SU-DHL-6 (cell line): ENCODE results near the gene DCDC2C.

ENCODE experiments used
- H2AFZ ChIP-seq: fragments of 200-600 bp; sonication (generic); 2 replicates; pipeline ENCODE4 v1.6.1; 2014; ENCODE audit warnings: low read depth, mild to moderate bottlenecking, moderate library complexity, mixed read lengths, antibody characterized with exemption, low read length; ENCODE audit not compliant: severe bottlenecking
- H3F3A ChIP-seq: fragments of 200-600 bp; shearing (Covaris generic); 2 replicates; pipeline ENCODE4 v1.6.0; 2016; ENCODE audit warnings: antibody characterized with exemption, mild to moderate bottlenecking; ENCODE audit not compliant: insufficient read depth
- H3K27ac ChIP-seq: fragments of 200-600 bp; sonication (generic); 2 replicates; pipeline ENCODE4 v1.5.1; 2016; ENCODE audit warnings: low read depth, mild to moderate bottlenecking, low read length, moderate library complexity, mixed read lengths
- H3K27me3 ChIP-seq: fragments of 200-600 bp; sonication (generic), shearing (Covaris generic); 2 replicates; pipeline ENCODE4 v1.6.0; 2014; ENCODE audit warnings: mild to moderate bottlenecking, low read length
- H3K36me3 ChIP-seq: fragments of 200-600 bp; sonication (generic); 2 replicates; pipeline ENCODE4 v1.6.1; 2014; ENCODE audit warnings: mild to moderate bottlenecking, low read length, mixed read lengths
- H3K4me2 ChIP-seq: fragments of 300-600, 200-600 bp; shearing (Covaris generic), sonication (generic); 2 replicates; pipeline ENCODE4 v1.6.0; 2014; ENCODE audit warnings: low read length, low read depth, mild to moderate bottlenecking; ENCODE audit not compliant: poor library complexity, severe bottlenecking
- H3K4me3 ChIP-seq: fragments of 200-600 bp; sonication (generic); 2 replicates; pipeline ENCODE4 v1.5.1; 2014; ENCODE audit warnings: antibody characterized with exemption, low read length, mild to moderate bottlenecking, mixed read lengths; ENCODE audit not compliant: insufficient read depth, poor library complexity, severe bottlenecking
- H3K79me2 ChIP-seq: fragments of 200-600 bp; sonication (generic); 2 replicates; pipeline ENCODE4 v1.6.1; 2014; ENCODE audit warnings: mild to moderate bottlenecking, low read length, moderate library complexity; ENCODE audit not compliant: insufficient read depth
- H3K9ac ChIP-seq: fragments of 200-600 bp; sonication (generic); 2 replicates; pipeline ENCODE4 v1.7.0; 2014; ENCODE audit warnings: mild to moderate bottlenecking, low read length
- H3K9me2 ChIP-seq: fragments of 200-600 bp; sonication (generic); replicated peaks from 2 replicates; pipeline ENCODE4 v1.6.1; 2014; ENCODE audit warnings: low read length; ENCODE audit not compliant: insufficient read depth
- H3K9me3 ChIP-seq: fragments of 200-600 bp; sonication (generic); 2 replicates; pipeline ENCODE4 v1.6.1; 2014; ENCODE audit warnings: low read length, mixed read lengths; ENCODE audit not compliant: insufficient read depth
- H4K20me1 ChIP-seq: fragments of 200-600 bp; sonication (generic); 2 replicates; pipeline ENCODE4 v1.6.1; 2014; ENCODE audit warnings: low read depth, mild to moderate bottlenecking, antibody characterized with exemption, low read length, moderate library complexity, mixed read lengths
- CTCF ChIP-seq: fragments of 200-600 bp; sonication (generic); IDR thresholded peaks from one replicate; pipeline ENCODE4 v1.5.1; 2017; ENCODE audit warnings: antibody characterized with exemption, mild to moderate bottlenecking, low read length, moderate library complexity; ENCODE audit not compliant: insufficient read depth, poor library complexity, severe bottlenecking
- EZH2phosphoT487 ChIP-seq: fragments of 200-600 bp; sonication (generic), shearing (Covaris generic); conservative IDR thresholded peaks from 2 replicates; pipeline ENCODE4 v1.6.1; 2018; ENCODE audit warnings: mild to moderate bottlenecking, antibody characterized with exemption, low read length, moderate library complexity, mixed read lengths

The DCDC2C gene

GRCh38 chr2:3666613-3666975 lies 36.8 kb upstream of the DCDC2C start:
- TF ChIP-seq EZH2phosphoT487 (no peak), CTCF (no peak)
- Histone ChIP-seq H3K9ac (no peak overlapping the region), H3K79me2 (no peaks in the 10 kb centered on the region), H3K36me3 (no peaks in the 10 kb centered on the region), H3F3A (no peaks in the 10 kb centered on the region), H3K4me2 (no peak overlapping the region), H3K4me3 (no peak overlapping the region), H2AFZ (no peak overlapping the region), H3K27ac (no peak overlapping the region), H3K9me3 (no peaks in the 10 kb centered on the region), H3K9me2 (no peaks in the 10 kb centered on the region), H4K20me1 (no peaks in the 10 kb centered on the region), H3K27me3 (no peaks in the 10 kb centered on the region)

GRCh38 chr2:3667151-3667631 lies 36.2 kb upstream of the DCDC2C start:
- Histone ChIP-seq H2AFZ (no peak overlapping the region), H3K27ac (no peak overlapping the region), H4K20me1 (no peaks in the 10 kb centered on the region), H3K9ac (no peak overlapping the region), H3K9me2 (no peaks in the 10 kb centered on the region), H3K9me3 (no peaks in the 10 kb centered on the region), H3K79me2 (no peaks in the 10 kb centered on the region), H3K36me3 (no peaks in the 10 kb centered on the region), H3K27me3 (no peaks in the 10 kb centered on the region), H3F3A (no peaks in the 10 kb centered on the region), H3K4me2 (no peak overlapping the region), H3K4me3 (no peak overlapping the region)
- no peak for TF ChIP-seq CTCF
- TF ChIP-seq EZH2phosphoT487, result no peak

- H4K20me1 ChIP-seq, result no peaks in the 10 kb centered on the region
- no peak overlapping the region for H3K4me2 ChIP-seq
- no peaks in the 10 kb centered on the region for H3K27me3 ChIP-seq
- TF ChIP-seq EZH2phosphoT487 (no peak), CTCF (no peak)
- H3K79me2 ChIP-seq, result no peaks in the 10 kb centered on the region
- no peaks in the 10 kb centered on the region for H3K9me2 ChIP-seq
- no peak overlapping the region for H3K4me3 ChIP-seq
- H3K36me3 ChIP-seq, result no peaks in the 10 kb centered on the region
- H2AFZ ChIP-seq, result no peak overlapping the region
- H3K9ac ChIP-seq, result no peak overlapping the region
- H3K9me3 ChIP-seq, result no peaks in the 10 kb centered on the region
- H3K27ac ChIP-seq, result no peak overlapping the region
- no peaks in the 10 kb centered on the region for H3F3A ChIP-seq
Observed at GRCh38 chr2:3669656-3670055, 33.7 kb upstream of the DCDC2C start.
